Heart right ventricle (tissue), 16 donors: ENCODE data around the gene CLASP2. TPM values are rescaled to one million over a fixed set of nuclear protein-coding genes. Genes with fewer than 3 reads are reported as not detected.

ENCODE experiments used
- ATAC-seq, 8 donors: fragments of 200-7000 bp; cut with Tn5 transposase; one replicate each; pipeline ENCODE4 v1.9.1; 2020; ENCODE audit warnings: mild to moderate bottlenecking in 8 of 8, moderate library complexity in 8 of 8, moderate number of reproducible peaks in 1 of 8
- DNase-seq, 2 donors: peaks; one replicate each; pipeline ENCODE4 v3.0.0-alpha.2; 2020
- H3K27ac ChIP-seq, 10 donors: fragments of 200-600 bp; sonication (generic) in 2 of 10; one replicate each; pipeline versions ENCODE4 v1.5.0 to v1.8.0; 2020 to 2022; ENCODE audit warnings: mild to moderate bottlenecking in 3 of 10
- H3K27me3 ChIP-seq, 7 donors: fragments of 200-600 bp; one replicate each; pipeline ENCODE4 v1.8.0; 2021 to 2022; ENCODE audit warnings: mild to moderate bottlenecking in 2 of 7
- H3K36me3 ChIP-seq, 9 donors: fragments of 200-600 bp; sonication (generic) in 1 of 9; one replicate each; pipeline versions ENCODE4 v1.5.0 to v1.8.0; 2020 to 2022; ENCODE audit warnings: mild to moderate bottlenecking in 2 of 9
- H3K4me1 ChIP-seq, 9 donors: fragments of 200-600 bp; sonication (generic) in 1 of 9; one replicate each; pipeline versions ENCODE4 v1.5.0 to v1.8.0; 2020 to 2022; ENCODE audit warnings: mild to moderate bottlenecking in 4 of 9
- H3K4me3 ChIP-seq, 10 donors: fragments of 200-600 bp; sonication (generic) in 2 of 10; one replicate each; pipeline versions ENCODE4 v1.5.0 to v1.8.0; 2020 to 2022; ENCODE audit warnings: mild to moderate bottlenecking in 7 of 10, moderate library complexity in 2 of 10
- H3K9me3 ChIP-seq, 11 donors: fragments of 200-600 bp in 10 of 11; sonication (generic) in 2 of 11; one replicate each; pipeline versions ENCODE4 v1.5.0 to v1.8.0; 2013 to 2022; ENCODE audit warnings: mild to moderate bottlenecking in 2 of 11, control low read depth in 1 of 11, moderate library complexity in 1 of 11
- WGBS, 2 donors: extraction: QIAGEN DNeasy Blood & Tissue Kit; methylation state at CpG; one replicate each; pipeline ENCODE4 v1.1.7; 2013; ENCODE audit warnings: inconsistent platforms in 1 of 2; 5-methylcytosine and 5-hydroxymethylcytosine counted together
- intact Hi-C, 10 donors: fragments of 100-400 bp; cut with DNase I; formaldehyde crosslinking; loops; one replicate each; pipeline versions ENCODE4 v1.11.1 to v1.14.2; 2022
- polyA plus RNA-seq, 2 donors: library from polyadenylated mRNA; stranded (reverse); fragments of 200-250 nt; gene quantifications; one replicate each; pipeline ENCODE4 v1.2.3, GENCODE V29; 2013
- total RNA-seq, 10 donors: library from RNA; stranded (reverse); fragmentation: NEBNext Ultra II Directional in 3 of 10; extraction: Animal tissue kit (Norgen Biotek cat#: 25700) in 3 of 10; gene quantifications; one replicate each; pipeline versions ENCODE4 v1.2.1 to v1.2.4, GENCODE V29; 2021 to 2023
- TF ChIP-seq, protein P1 (sequence below), 9 donors: fragments of 200-600 bp; sonication (generic) in 2 of 9; IDR thresholded peaks; one replicate each; pipeline versions ENCODE4 v1.5.0 to v1.8.0; 2021 to 2022; ENCODE audit warnings: antibody characterized with exemption in 9 of 9, mild to moderate bottlenecking in 5 of 9, moderate library complexity in 1 of 9
- donor health status: Arrhythmogenic right ventricular cardiomyopathy.
- donor health status: ischemic (EF 13 %, LVEDD 7.1; RV severe dilation, severe dysfunction).
- donor health status: healthy with polysubstance abuse.
- donor health status: DM: no; HTN: yes; CAD: no.
- donor health status: DM: no; HTN: no; CAD: no.
- donor health status: ischemic (EF 25% LVEDD 6.9; RV normal size, moderate dysfunction).
- donor health status: ischemic (EF 25% LVEDD 5.7; RV mildly dilated, moderate dysfunction).
- donor health status: healthy.
- donor health status: DM: yes; HTN: yes; CAD: no.
- donor health status: Ischemic cardiomyopathy.
- donor health status: ischemic (EF 35%, LVEDD 5.7; RV mildly dilated, moderate dysfunction).
- donor health status: nonischemic (EF 11% LVEDD 7.7; RV severe dilation, severe dysfunction).
- donor health status: DM: yes; HTN: yes; CAD: no.
- donor health status: PGD.
- donor health status: ischemic (EF 29% LVEDD 5.4; RV normal size, mild dysfunction).
- donor health status: nonischemic (EF 23%, LVEDD 6.1; RV moderate dilation, normal function).

Gene CLASP2
- total and polyA plus RNA-seq, 12 donors: 9.7 to 107 (median 84.9) TPM

DNA sequence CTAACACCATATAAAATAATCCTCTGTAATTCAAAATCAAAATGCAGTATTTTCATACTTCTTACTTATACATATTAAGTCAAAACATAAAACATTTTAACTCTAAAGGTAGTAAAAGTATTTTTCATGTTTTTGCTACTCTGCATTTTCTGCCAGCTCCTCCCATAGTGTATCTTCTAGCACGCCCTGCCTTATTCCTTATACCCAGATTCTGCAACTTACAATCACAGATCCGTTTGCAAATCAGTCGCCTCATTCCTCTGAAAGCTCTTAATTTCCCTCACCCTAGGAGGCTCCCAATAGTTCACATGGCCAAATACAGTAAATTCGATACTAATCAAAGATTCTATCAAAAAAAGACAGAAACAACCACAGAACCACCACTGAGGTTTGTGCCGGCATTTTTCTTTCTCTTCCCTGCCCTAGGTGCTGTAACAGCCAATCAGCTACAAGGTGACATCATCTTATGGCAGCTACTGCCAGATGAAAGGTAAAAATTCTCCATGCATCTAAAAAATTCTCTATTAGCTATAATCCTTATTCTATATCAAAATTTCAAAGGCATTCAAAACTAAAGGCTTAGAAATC, 72.9 kb downstream of the CLASP2 start:
- Histone ChIP-seq H3K4me3 (peak overlapping the region in 9 of 10 donors; percentile 9 to 51 (median 47)), H3K27ac (no peak overlapping the region), H3K27me3 (no peaks in the 10 kb centered on the region), H3K4me1 (peaks cover 0 to 29% (median 10%) of the 10 kb centered on the region in 9 donors), H3K9me3 (no peaks in the 10 kb centered on the region), H3K36me3 (peaks cover 0 to 30% (median 5%) of the 10 kb centered on the region in 9 donors)
- intact Hi-C loops: no loop called here
- DNase-seq: no peak
- TF ChIP-seq, protein P1, sequence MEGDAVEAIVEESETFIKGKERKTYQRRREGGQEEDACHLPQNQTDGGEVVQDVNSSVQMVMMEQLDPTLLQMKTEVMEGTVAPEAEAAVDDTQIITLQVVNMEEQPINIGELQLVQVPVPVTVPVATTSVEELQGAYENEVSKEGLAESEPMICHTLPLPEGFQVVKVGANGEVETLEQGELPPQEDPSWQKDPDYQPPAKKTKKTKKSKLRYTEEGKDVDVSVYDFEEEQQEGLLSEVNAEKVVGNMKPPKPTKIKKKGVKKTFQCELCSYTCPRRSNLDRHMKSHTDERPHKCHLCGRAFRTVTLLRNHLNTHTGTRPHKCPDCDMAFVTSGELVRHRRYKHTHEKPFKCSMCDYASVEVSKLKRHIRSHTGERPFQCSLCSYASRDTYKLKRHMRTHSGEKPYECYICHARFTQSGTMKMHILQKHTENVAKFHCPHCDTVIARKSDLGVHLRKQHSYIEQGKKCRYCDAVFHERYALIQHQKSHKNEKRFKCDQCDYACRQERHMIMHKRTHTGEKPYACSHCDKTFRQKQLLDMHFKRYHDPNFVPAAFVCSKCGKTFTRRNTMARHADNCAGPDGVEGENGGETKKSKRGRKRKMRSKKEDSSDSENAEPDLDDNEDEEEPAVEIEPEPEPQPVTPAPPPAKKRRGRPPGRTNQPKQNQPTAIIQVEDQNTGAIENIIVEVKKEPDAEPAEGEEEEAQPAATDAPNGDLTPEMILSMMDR (IDR thresholded peaks at IDR 0.05): no peak
- 38 to 44% methylated on average over 5 of the region's 5 CpGs for WGBS, 2 donors
- peak in 5 of 8 donors; percentile 61 to 75 (median 66) for ATAC-seq

DNA sequence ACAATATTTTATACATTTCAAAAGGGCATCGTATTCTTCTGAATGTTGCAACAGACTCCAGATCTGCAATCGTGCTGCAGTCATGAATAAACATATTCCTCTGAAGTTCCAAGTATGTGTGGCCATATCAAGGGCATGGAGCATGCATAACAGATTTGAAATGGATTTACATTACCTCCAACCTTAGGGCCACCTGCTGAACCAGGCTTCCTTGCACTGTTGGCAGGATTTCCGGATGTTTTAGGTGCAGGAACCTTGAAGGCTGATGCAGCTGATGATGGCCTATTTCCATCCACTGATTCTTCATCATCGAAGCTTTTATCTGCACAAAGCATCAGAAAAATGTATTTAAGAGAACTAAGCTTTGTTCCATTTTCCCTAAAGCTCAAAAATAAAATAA, 73.5 kb downstream of the CLASP2 start:
- H3K27ac ChIP-seq: no peak overlapping the region
- no peaks in the 10 kb centered on the region for H3K9me3 ChIP-seq
- intact Hi-C loops: no loop called here
- DNase-seq (no peak), ATAC-seq (no peak)
- H3K27me3 ChIP-seq: no peaks in the 10 kb centered on the region
- TF ChIP-seq, protein P1 (IDR thresholded peaks at IDR 0.05): no peak
- 73 to 74% methylated on average over 4 of the region's 4 CpGs for WGBS, 2 donors
- H3K4me3 ChIP-seq: peak overlapping the region in 1 of 10 donors; percentile 47
- peaks cover 0 to 23% (median 8%) of the 10 kb centered on the region in 9 donors for H3K4me1 ChIP-seq
- peaks cover 0 to 32% (median 5%) of the 10 kb centered on the region in 9 donors for H3K36me3 ChIP-seq

DNA sequence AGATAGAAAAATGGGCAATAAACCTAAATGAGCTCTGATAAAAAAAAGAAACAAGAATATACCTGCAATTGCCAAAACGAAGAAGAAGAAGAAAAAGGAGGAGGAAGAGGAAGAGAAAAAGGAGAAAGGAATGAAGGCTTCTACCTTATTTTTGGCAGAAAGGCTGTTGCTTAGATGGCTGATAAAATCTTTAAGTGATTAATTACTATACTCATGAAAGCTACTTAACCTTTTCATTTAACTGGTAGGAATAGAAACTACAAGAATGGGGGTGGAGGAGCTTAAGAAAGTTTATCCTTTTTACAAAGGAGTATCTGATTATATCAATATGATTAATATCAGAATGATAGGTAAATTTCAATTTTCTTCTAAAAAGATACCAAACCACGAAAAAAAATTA, 75.2 kb downstream of the CLASP2 start:
- ATAC-seq (no peak), DNase-seq (no peak)
- H3K4me3 ChIP-seq: no peak overlapping the region
- no peaks in the 10 kb centered on the region for H3K27me3 ChIP-seq
- no peak overlapping the region for H3K27ac ChIP-seq
- TF ChIP-seq, protein P1 (IDR thresholded peaks at IDR 0.05): no peak
- H3K9me3 ChIP-seq: no peaks in the 10 kb centered on the region
- WGBS, 2 donors: 84 to 88% methylated on average over 2 of the region's 2 CpGs
- intact Hi-C loops: no loop called here
- H3K36me3 ChIP-seq: peaks cover 0 to 46% (median 8%) of the 10 kb centered on the region in 9 donors
- peaks cover 0 to 14% (median 6%) of the 10 kb centered on the region in 9 donors for H3K4me1 ChIP-seq

DNA sequence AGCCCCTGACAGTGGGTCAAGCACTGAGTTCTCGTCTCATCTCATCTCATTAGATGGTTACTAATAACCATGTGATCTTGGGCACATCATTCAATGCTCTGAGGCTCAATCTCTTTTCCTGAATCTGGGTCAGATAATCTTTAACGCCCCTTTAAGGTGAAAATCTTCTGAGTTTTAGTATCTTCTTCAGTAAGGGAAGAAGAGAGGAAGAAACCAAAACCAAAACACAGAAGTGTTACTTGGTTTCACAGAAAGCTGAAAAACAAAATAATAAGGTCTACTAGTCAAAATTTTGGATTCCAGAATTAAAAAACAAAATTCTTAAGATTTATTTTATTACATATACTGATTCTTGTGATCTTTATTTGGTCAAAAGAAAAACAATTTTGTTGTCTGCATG, 78.2 kb downstream of the CLASP2 start:
- H3K4me3 ChIP-seq: no peak overlapping the region
- peaks cover 0 to 46% (median 11%) of the 10 kb centered on the region in 9 donors for H3K36me3 ChIP-seq
- 87 to 90% methylated on average over 2 of the region's 2 CpGs for WGBS, 2 donors
- H3K9me3 ChIP-seq: no peaks in the 10 kb centered on the region
- intact Hi-C loops: loop anchor here in 6 of 10 donors (5.0 to 10.0 kb wide), 6 partner anchors 72 to 147 kb away; partner anchors contain the start of gene CLASP2 (in 4 of the 6)
- no peaks in the 10 kb centered on the region for H3K27me3 ChIP-seq
- H3K27ac ChIP-seq: no peak overlapping the region
- peaks cover 0 to 7% (median 0%) of the 10 kb centered on the region in 9 donors for H3K4me1 ChIP-seq
- DNase-seq (no peak), ATAC-seq (no peak)
- TF ChIP-seq, protein P1 (IDR thresholded peaks at IDR 0.05): no peak
